Adrenal gland (tissue), 12 donors: ENCODE measurements around the gene ZSWIM4. TPM values are rescaled to one million over a fixed set of nuclear protein-coding genes. Genes with fewer than 3 reads are reported as not detected.

Source experiments
- DNase-seq, 7 donors: peaks; one replicate each; pipeline ENCODE4 v3.0.0-alpha.2; 2019 to 2020
- H3K27ac ChIP-seq, 5 donors: fragments of 200-600 bp; sonication (generic) in 4 of 5; 1 replicate in 3 of 5; 2 replicates in 2 of 5; pipeline versions ENCODE4 v1.5.1 to v1.8.0; 2016 to 2020; ENCODE audit warnings: mild to moderate bottlenecking in 1 of 5
- H3K27me3 ChIP-seq: fragments of 200-600 bp; 2 replicates; pipeline ENCODE4 v1.8.0; 2021
- H3K36me3 ChIP-seq, 2 donors: fragments of 200-600 bp; replicated peaks in 1 of 2; 1 replicate in 1 of 2; 2 replicates in 1 of 2; pipeline versions ENCODE4 v1.5.1 to v1.8.0; 2018 to 2022
- H3K4me1 ChIP-seq, 2 donors: fragments of 200-600 bp; replicated peaks in 1 of 2; 1 replicate in 1 of 2; 2 replicates in 1 of 2; pipeline versions ENCODE4 v1.5.1 to v1.8.0; 2018 to 2021
- H3K4me3 ChIP-seq, 4 donors: fragments of 200-600 bp; sonication (generic) in 3 of 4; one replicate each; pipeline ENCODE4 v1.5.1; 2016 to 2018
- H3K9me3 ChIP-seq, 3 donors: fragments of 200-600 bp; sonication (generic) in 1 of 3; replicated peaks in 1 of 3; 1 replicate in 2 of 3; 2 replicates in 1 of 3; pipeline versions ENCODE4 v1.5.1 to v1.8.0; 2016 to 2021
- CTCF ChIP-seq, 6 experiments: fragments of 450-650 bp in 4 of 6; fragments of 200-600 bp in 2 of 6; sonication (generic) in 1 of 6; IDR thresholded peaks; 1 replicate in 5 of 6; 2 replicates in 1 of 6; pipeline versions ENCODE4 v1.5.1 to v1.8.0; 2016 to 2021; ENCODE audit warnings: antibody characterized with exemption in 6 of 6, mild to moderate bottlenecking in 2 of 6, moderate library complexity in 1 of 6
- POLR2A ChIP-seq, 2 donors: fragments of 450-650 bp; IDR thresholded peaks; one replicate each; pipeline ENCODE4 v1.6.1; 2017; ENCODE audit warnings: antibody characterized with exemption in 2 of 2, mild to moderate bottlenecking in 2 of 2, moderate library complexity in 1 of 2
- WGBS, 4 donors: extraction: QIAGEN DNeasy Blood & Tissue Kit in 2 of 4; methylation state at CpG; one replicate each; pipeline versions ENCODE4 v1.1.5 to v1.1.7; 2013 to 2017; 5-methylcytosine and 5-hydroxymethylcytosine counted together
- intact Hi-C, 2 donors: fragments of 100-400 bp; cut with DNase I; formaldehyde crosslinking; loops; one replicate each; pipeline versions ENCODE4 v1.14.1 to v1.15.0; 2022 to 2023
- polyA plus RNA-seq, 3 donors: library from polyadenylated mRNA; stranded (reverse); fragments of 200-250 nt in 2 of 3; fragments of 350-450 nt in 1 of 3; fragmentation: Illumina TruSeq in 1 of 3; extraction: RNeasy Lipid Tissue Mini Kit (QIAGEN cat#74804) in 1 of 3; gene quantifications; one replicate each; pipeline ENCODE4 v1.2.3, GENCODE V29; 2013 to 2014
- total RNA-seq, 9 donors: library from RNA; depleted of rRNA in 4 of 9; stranded (reverse); fragments of >200 nt in 4 of 9; fragments of 120-200 nt in 1 of 9; fragmentation: NEBNext Ultra II Directional in 1 of 9; extraction: Animal tissue kit (Norgen Biotek cat#: 25700) in 1 of 9; gene quantifications; one replicate each; pipeline versions ENCODE4 v1.1.0 to v1.2.4, GENCODE V29; 2013 to 2023
- donor health status: healthy with polysubstance abuse.
- donor health status: Bipolar disorder and iron deficiency.
- donor health status: DM: yes; HTN: yes; CAD: no.
- donor health status: DM: no; HTN: no; CAD: no.
- donor health status: DM: no; HTN: no; CAD: no.
- donor health status: DM: yes; HTN: yes; CAD: no.

The ZSWIM4 gene
- total and polyA plus RNA-seq, 12 donors = 1.3 to 15.4 (median 9.1) TPM

DNA sequence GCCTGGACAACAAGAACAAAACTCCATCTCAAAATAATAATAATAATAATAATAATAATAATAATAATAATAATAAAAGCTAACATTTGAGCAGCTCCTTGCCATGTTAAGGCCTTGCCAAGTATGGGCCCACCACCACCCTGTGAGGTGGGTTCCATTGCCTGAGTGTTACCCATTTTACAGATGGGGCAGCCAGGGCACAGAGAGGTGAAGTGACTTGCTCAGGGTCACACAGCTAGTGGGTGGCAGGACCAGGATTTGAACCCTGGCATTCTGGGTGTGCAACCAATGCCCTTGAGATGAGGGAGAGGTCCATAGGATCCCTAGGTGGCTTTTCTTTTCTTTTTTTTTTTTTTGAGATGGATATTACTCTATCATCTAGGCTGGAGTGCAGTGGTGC lies 29.5 kb downstream of the ZSWIM4 start:
- no peak overlapping the region for H3K27ac ChIP-seq
- H3K9me3 ChIP-seq = no peaks in the 10 kb centered on the region
- H3K4me3 ChIP-seq = no peak overlapping the region
- intact Hi-C loops = no loop called here
- H3K4me1 ChIP-seq = peaks cover 0 to 5% of the 10 kb centered on the region in 2 donors
- no peak for DNase-seq
- no peaks in the 10 kb centered on the region for H3K36me3 ChIP-seq
- no peaks in the 10 kb centered on the region for H3K27me3 ChIP-seq
- no peak for TF ChIP-seq POLR2A (IDR thresholded peaks at IDR 0.05)
- TF ChIP-seq CTCF (IDR thresholded peaks at IDR 0.05) = no peak

- H3K9me3 ChIP-seq = no peaks in the 10 kb centered on the region
- intact Hi-C loops = no loop called here
- WGBS, 4 donors = 88 to 94% (median 89%) methylated on average over 12 to 30 of the region's 30 CpGs
- H3K27ac ChIP-seq = no peak overlapping the region
- no peak overlapping the region for H3K4me3 ChIP-seq
- peaks cover 0 to 8% of the 10 kb centered on the region in 2 donors for H3K36me3 ChIP-seq
- H3K27me3 ChIP-seq = no peaks in the 10 kb centered on the region
- TF ChIP-seq CTCF (IDR thresholded peaks at IDR 0.05) = peak in 1 of 6 experiments; percentile 4
- TF ChIP-seq POLR2A (IDR thresholded peaks at IDR 0.05) = no peak
- no peaks in the 10 kb centered on the region for H3K4me1 ChIP-seq
- no peak for DNase-seq
Observed at GRCh38 chr19:13825489-13826441, 30.5 kb downstream of the ZSWIM4 start.

DNA sequence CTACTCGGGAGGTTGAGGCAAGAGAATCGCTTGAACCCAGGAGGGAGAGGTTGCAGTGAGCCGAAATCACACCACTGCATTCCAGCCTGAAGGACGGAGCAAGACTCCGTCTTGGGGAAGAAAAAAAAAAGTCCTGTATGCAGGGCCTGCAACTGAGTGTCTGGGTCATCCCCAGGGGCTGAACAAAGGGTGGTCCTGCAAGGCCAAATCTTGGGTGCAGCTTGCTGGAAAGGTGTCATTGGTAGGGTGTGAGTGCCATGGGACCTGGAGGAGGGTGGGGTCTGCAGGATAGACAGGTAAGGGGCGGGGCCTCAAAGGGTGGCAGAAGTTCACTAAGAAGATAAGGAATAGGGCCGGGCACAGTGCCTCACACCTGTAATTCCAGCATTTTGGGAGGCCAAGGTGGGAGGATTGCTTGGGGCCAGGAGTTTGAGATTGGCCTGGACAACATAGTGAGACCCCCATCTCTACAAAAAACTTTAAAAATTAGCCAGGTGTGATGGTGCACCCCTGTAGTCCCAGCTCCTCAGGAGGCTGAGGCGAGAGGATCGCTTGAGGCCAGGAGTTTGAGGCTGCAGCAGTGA lies 31.5 kb downstream of the ZSWIM4 start:
- no peak for TF ChIP-seq POLR2A (IDR thresholded peaks at IDR 0.05)
- TF ChIP-seq CTCF (IDR thresholded peaks at IDR 0.05) = no peak
- no peak for DNase-seq
- no peak overlapping the region for H3K27ac ChIP-seq
- no peaks in the 10 kb centered on the region for H3K4me1 ChIP-seq
- H3K4me3 ChIP-seq = no peak overlapping the region
- no peaks in the 10 kb centered on the region for H3K27me3 ChIP-seq
- WGBS, 4 donors = 92 to 99% (median 93%) methylated on average over 9 of the region's 9 CpGs
- intact Hi-C loops = no loop called here
- peaks cover 0 to 9% of the 10 kb centered on the region in 2 donors for H3K36me3 ChIP-seq
- no peaks in the 10 kb centered on the region for H3K9me3 ChIP-seq

DNA sequence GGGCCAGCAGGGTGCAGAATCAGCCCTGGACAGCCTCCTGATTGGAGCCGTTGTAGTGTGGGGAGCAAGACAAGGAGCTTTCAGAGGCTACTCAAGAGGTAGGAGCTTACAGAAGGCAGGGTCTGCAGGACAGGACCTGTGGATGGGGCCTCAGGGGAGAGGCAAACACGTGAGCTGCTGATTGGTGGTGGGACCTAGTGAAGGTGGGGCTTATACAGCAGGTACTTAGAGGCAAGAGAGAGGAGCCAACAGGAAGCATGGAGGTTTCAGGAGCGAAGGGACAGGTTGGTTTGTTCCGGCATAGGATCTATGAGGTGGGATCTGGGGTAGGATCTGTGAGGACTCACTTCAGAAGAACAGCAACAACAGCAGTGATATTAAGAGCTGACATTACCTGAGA lies 32.4 kb downstream of the ZSWIM4 start:
- Histone ChIP-seq H3K9me3 (no peaks in the 10 kb centered on the region), H3K4me3 (no peak overlapping the region), H3K27me3 (no peaks in the 10 kb centered on the region), H3K27ac (no peak overlapping the region), H3K4me1 (no peaks in the 10 kb centered on the region), H3K36me3 (peaks cover 0 to 9% of the 10 kb centered on the region in 2 donors)
- intact Hi-C loops = no loop called here
- WGBS, 4 donors = 85 to 93% (median 90%) methylated on average over 4 of the region's 4 CpGs
- no peak for DNase-seq
- TF ChIP-seq POLR2A (IDR thresholded peaks at IDR 0.05) = no peak
- no peak for TF ChIP-seq CTCF (IDR thresholded peaks at IDR 0.05)
